GM19023 (cell line): ENCODE measurements around the gene EBF4.
"Not testable (repeated sequence)": the region's sequence is repeated elsewhere in the genome, so short reads cannot be mapped to it uniquely, and the experiment has no call there.

Source experiments
- ATAC-seq: cut with Tn5 transposase; IDR thresholded peaks from one replicate; pipeline ENCODE4 v1.9.1; 2021; ENCODE audit warnings: mild to moderate bottlenecking, moderate library complexity; ENCODE audit not compliant: unreplicated experiment

Gene EBF4

DNA sequence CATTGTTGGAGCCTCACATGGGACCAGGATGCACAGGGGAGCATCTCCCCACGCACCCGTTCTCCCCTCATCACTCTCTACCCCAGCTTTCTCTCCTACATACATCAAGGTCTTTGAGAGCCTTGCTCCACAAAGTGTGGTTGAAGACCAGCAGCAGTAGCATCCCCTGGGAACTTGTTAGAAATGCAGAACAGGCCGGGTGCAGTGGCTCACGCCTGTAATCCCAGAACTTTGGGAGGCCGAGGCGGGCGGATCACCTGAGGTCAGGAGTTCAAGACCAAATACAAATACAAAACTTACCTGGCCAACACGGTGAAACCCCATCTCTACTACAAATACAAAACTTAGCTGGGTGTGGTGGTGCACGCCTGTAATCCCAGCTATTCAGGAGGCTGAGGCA is 115.3 kb downstream of the EBF4 start:
- not testable (repeated sequence) for ATAC-seq

GRCh38 chr20:2809690-2810089 is 117.1 kb downstream of the EBF4 start:
- ATAC-seq: no peak
